HL-60/S4 treated with phorbol 12-myristate 13-acetate at 8.2 ng/mL for 4 days and 3 days (cell line): Measurements from ENCODE around the gene SLC9A9.

ENCODE experiments used
- in situ Hi-C: fragments of 300-500 bp; cut with MboI; formaldehyde crosslinking; loops from 2 replicates; pipeline ENCODE4 v1.15.0; 2022; ENCODE audit warnings: low sequenced_read_pairs

Gene SLC9A9

GRCh38 chr3:143236226-143236964 is 611.9 kb downstream of the SLC9A9 start:
- in situ Hi-C loops: no loop called here

GRCh38 chr3:143235614-143236204 is 612.6 kb downstream of the SLC9A9 start:
- in situ Hi-C loops: no loop called here

GRCh38 chr3:143234526-143234925 is 613.7 kb downstream of the SLC9A9 start:
- in situ Hi-C loops: no loop called here

DNA sequence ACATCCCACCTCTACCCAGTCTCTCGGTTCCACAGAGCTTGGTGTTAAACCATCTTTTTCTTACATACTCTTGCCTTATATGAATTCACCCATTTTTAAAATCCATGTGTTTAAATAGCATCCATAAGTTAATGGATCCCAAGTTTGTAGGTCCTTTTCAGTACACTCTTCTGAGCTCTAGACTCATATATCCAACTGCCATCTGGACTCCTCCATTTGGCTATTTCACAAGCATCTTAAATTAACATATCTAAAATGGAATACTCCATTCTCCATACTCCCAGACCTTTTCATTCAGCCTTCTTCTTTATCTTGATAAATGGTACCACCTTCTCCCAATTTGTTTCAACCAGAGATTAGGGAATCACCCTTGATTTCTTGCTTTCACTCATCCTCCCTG is 615.3 kb downstream of the SLC9A9 start:
- in situ Hi-C loops: no loop called here

DNA sequence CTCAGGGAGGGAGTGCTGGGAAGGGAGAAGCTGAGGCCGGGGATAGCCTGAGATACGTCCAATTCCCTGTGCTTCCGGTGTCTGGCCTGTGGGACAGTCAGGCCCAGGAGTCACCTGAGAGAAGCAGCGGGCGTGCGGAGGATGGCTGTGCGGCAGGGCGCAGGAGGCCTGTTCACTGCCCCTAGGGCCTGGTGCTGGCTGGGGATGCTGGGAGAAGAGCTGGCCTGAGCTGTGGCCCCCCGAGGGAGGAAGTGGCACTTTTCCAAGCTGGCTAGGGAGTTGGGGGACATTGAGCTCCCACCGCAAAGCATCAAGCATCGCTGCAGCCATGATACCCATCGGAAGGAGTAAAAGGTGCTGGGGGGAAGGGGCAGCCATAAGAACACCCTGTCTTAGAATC is 619.9 kb downstream of the SLC9A9 start:
- in situ Hi-C loops: no loop called here

GRCh38 chr3:143226678-143227291 is 621.5 kb downstream of the SLC9A9 start:
- in situ Hi-C loops: no loop called here

GRCh38 chr3:143224716-143225115 is 623.6 kb downstream of the SLC9A9 start:
- in situ Hi-C loops: no loop called here

DNA sequence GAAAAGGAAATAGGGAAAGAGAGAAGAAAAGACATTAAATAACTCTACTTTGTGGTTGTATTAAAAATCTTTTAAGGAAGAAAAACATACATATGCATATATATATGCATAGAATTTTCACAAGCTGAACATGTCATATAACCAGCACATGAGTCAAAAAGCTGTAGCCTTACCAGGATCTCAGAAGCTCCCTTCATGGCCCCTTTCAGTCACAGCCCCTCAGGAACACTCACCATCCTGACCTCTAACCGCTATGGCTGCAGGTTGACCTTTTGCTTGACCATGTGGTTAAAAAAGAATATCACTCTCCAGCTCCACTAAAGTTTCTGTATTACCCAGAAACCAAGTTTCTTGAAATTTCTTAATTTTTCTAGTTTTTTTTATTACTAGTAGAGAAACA is 625.3 kb downstream of the SLC9A9 start:
- in situ Hi-C loops: no loop called here

GRCh38 chr3:143222505-143222904 is 625.8 kb downstream of the SLC9A9 start:
- in situ Hi-C loops: no loop called here

GRCh38 chr3:143221446-143221845 is 626.8 kb downstream of the SLC9A9 start:
- in situ Hi-C loops: no loop called here

- in situ Hi-C loops: no loop called here
Measured at GRCh38 chr3:143220741-143221140, 627.5 kb downstream of the SLC9A9 start.

DNA sequence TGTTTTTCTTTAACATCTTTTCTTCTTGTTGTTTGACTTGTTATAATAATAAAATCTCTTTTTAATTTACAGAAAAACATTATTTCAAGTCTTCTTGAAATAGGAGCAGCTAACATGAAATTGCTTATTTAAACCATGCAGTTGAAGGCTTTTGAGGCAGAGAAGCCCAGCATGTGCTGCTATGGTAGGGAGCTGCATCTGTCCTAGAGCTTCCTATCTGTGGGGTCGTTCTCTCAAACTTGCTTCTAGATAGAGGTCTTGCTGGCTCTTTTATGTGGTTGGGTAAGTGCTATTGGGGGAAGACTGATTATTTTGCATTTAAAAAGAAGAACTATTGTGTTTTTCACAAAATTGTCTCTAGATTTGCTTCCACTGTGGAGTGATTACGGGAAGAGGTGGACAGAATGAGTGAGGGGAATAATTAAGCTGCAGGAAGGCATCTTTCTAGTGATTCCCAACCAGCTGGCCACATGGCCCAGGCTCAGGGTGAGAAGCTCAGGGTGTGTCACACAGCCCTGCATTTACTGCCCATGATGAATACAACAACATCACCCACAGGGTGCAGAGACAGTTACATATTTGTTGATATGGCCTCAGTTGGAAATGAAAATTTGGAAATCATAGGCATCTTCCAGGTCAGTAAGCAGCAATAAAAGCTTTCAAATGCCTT is 630.0 kb downstream of the SLC9A9 start:
- in situ Hi-C loops: no loop called here

DNA sequence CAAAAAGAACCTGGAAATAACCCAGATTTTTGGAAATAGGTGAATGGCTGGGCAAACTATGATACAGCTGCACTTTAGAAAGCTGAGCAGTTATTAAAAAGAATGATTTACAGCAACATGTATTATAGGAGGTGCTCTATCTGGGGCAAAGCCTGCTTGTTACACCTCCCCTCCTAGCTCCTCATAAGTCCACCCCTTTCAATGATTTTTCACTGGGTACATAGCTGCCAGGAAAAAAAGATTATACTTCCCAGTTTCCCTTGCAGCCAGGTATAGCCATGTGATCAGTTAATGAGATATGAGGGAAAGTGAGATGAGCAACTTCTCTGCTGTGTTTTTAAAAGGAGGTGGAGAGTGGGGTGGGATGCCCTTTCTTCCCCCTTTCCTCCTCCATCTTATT is 631.0 kb downstream of the SLC9A9 start:
- in situ Hi-C loops: no loop called here

- in situ Hi-C loops: no loop called here
Measured at GRCh38 chr3:143216709-143217182, 631.5 kb downstream of the SLC9A9 start.
